Endothelial cell of umbilical vein (primary cell): ENCODE measurements around the gene NR3C1. TPM values are rescaled to one million over a fixed set of nuclear protein-coding genes. Genes with fewer than 3 reads are reported as not detected.

Experiments used
- BruUV-seq: library from RNA; stranded (reverse); fragments of 400-500 nt; replicated peaks from 2 replicates; lab custom pipeline; 2021; lab: Mats Ljungman, UMichigan
- CTCF ChIA-PET: fragments of 300-600, 350-600 bp; sonication (Branson Sonifier 250); formaldehyde crosslinking; loops from one replicate; lab custom pipeline; 2021; ENCODE audit warnings: antibody characterized with exemption, inconsistent platforms; lab: Charles Lee
- POLR2A ChIA-PET: fragments of 300-600, 350-600 bp; sonication (Branson Sonifier 250); formaldehyde crosslinking; loops from one replicate; lab custom pipeline; 2021; ENCODE audit warnings: antibody characterized with exemption, inconsistent platforms; lab: Charles Lee
- DNase-seq: peaks from one replicate; pipeline ENCODE4 v3.0.0-alpha.2; 2011; ENCODE audit warnings: low read depth, low spot score
- FAIRE-seq: peaks from 2 replicates; lab custom pipeline; 2011; peaks lifted over from hg19 to GRCh38; lab: Jason Lieb, UNC
- H2AFZ ChIP-seq: 2 replicates; pipeline ENCODE4 v1.6.0; 2012; ENCODE audit warnings: low read depth, low read length, control low read depth, inconsistent platforms
- H3K27ac ChIP-seq: 2 replicates; pipeline ENCODE4 v1.5.1; 2011; ENCODE audit warnings: low read depth, mild to moderate bottlenecking, control low read depth, low read length, moderate library complexity; ENCODE audit not compliant: insufficient read depth
- H3K27me3 ChIP-seq, 2 experiments: 2 replicates each; pipeline versions ENCODE4 v1.6.0 to v1.6.1; 2011; ENCODE audit warnings: low read length in 2 of 2, mixed read lengths in 1 of 2; ENCODE audit not compliant: control insufficient read depth in 2 of 2, insufficient read depth in 2 of 2
- H3K36me3 ChIP-seq, 2 experiments: 2 replicates in 1 of 2; 3 replicates in 1 of 2; pipeline ENCODE4 v1.5.1; 2011; ENCODE audit warnings: low read length in 2 of 2, mild to moderate bottlenecking in 1 of 2, moderate library complexity in 1 of 2; ENCODE audit not compliant: control insufficient read depth in 2 of 2, insufficient read depth in 2 of 2; ENCODE audit errors: extremely low read depth in 1 of 2
- H3K4me1 ChIP-seq: 3 replicates; pipeline ENCODE4 v1.5.1; 2011; ENCODE audit warnings: mild to moderate bottlenecking, low read length; ENCODE audit not compliant: control insufficient read depth, insufficient read depth; ENCODE audit errors: extremely low read depth
- H3K4me2 ChIP-seq: 2 replicates; pipeline ENCODE4 v1.6.1; 2011; ENCODE audit warnings: low read length, control low read depth, mixed read lengths; ENCODE audit not compliant: insufficient read depth
- H3K4me3 ChIP-seq, 3 experiments: fragments of 200-600 bp in 1 of 3; sonication (generic), shearing (Covaris generic) in 1 of 3; replicated peaks in 1 of 3; 2 replicates each; pipeline ENCODE4 v1.5.1; 2011 to 2016; ENCODE audit warnings: control low read depth in 3 of 3, low read length in 3 of 3, mild to moderate bottlenecking in 2 of 3, inconsistent platforms in 1 of 3, low read depth in 1 of 3, moderate library complexity in 1 of 3; ENCODE audit not compliant: insufficient read depth in 1 of 3
- H3K79me2 ChIP-seq: 2 replicates; pipeline ENCODE4 v1.6.0; 2012; ENCODE audit warnings: low read length, inconsistent platforms; ENCODE audit not compliant: control insufficient read depth, insufficient read depth
- H3K9ac ChIP-seq: replicated peaks from 2 replicates; pipeline ENCODE3; 2011; ENCODE audit warnings: low read length, control low read depth; ENCODE audit not compliant: insufficient read depth; ENCODE audit errors: extremely low read depth
- H3K9me1 ChIP-seq: replicated peaks from 3 replicates; pipeline ENCODE4 v1.6.0; 2011; ENCODE audit warnings: mild to moderate bottlenecking, low read length; ENCODE audit not compliant: control insufficient read depth, insufficient read depth; ENCODE audit errors: extremely low read depth
- H3K9me3 ChIP-seq: replicated peaks from 2 replicates; pipeline ENCODE4 v1.5.1; 2012; ENCODE audit warnings: low read length, inconsistent platforms; ENCODE audit not compliant: control insufficient read depth, insufficient read depth
- H4K20me1 ChIP-seq: replicated peaks from 2 replicates; pipeline ENCODE3; 2011; ENCODE audit warnings: mild to moderate bottlenecking, low read length; ENCODE audit not compliant: control insufficient read depth, insufficient read depth; ENCODE audit errors: extremely low read depth
- CTCF ChIP-seq, 2 donors: IDR thresholded peaks; 1 replicate in 1 of 2; 2 replicates in 1 of 2; pipeline ENCODE4 v1.5.1; 2011; ENCODE audit warnings: low read length in 2 of 2, mild to moderate bottlenecking in 2 of 2, moderate library complexity in 2 of 2, control low read depth in 1 of 2, inconsistent platforms in 1 of 2, low read depth in 1 of 2; ENCODE audit not compliant: insufficient read depth in 1 of 2; ENCODE audit errors: extremely low read depth in 1 of 2
- EZH2 ChIP-seq: IDR thresholded peaks from 2 replicates; pipeline ENCODE4 v1.6.1; 2012; ENCODE audit warnings: borderline replicate concordance, low read depth, mild to moderate bottlenecking, moderate library complexity, low read length, inconsistent platforms; ENCODE audit not compliant: severe bottlenecking
- FOS ChIP-seq: IDR thresholded peaks from 2 replicates; pipeline ENCODE4 v1.6.1; 2011; ENCODE audit warnings: mild to moderate bottlenecking, low read length, moderate library complexity, borderline replicate concordance; ENCODE audit not compliant: insufficient read depth
- GATA2 ChIP-seq: IDR thresholded peaks from 2 replicates; pipeline ENCODE4 v1.7.0; 2011; ENCODE audit warnings: low read depth, mild to moderate bottlenecking, moderate library complexity, mixed read lengths, low read length; ENCODE audit not compliant: insufficient read length, insufficient read depth
- JUN ChIP-seq: IDR thresholded peaks from 2 replicates; pipeline ENCODE4 v1.6.1; 2011; ENCODE audit warnings: borderline replicate concordance, low read depth; ENCODE audit not compliant: insufficient read length, insufficient read depth
- MAX ChIP-seq: IDR thresholded peaks from 2 replicates; pipeline ENCODE4 v1.6.1; 2011; ENCODE audit not compliant: insufficient read depth, insufficient read length
- MYC ChIP-seq: IDR thresholded peaks from one replicate; pipeline ENCODE4 v1.6.1; 2011; ENCODE audit warnings: mild to moderate bottlenecking, low read depth, low read length
- POLR2A ChIP-seq: IDR thresholded peaks from 2 replicates; pipeline ENCODE4 v1.6.1; 2012; ENCODE audit warnings: low read depth, mild to moderate bottlenecking, control low read depth, low read length
- POLR2AphosphoS5 ChIP-seq: IDR thresholded peaks from 2 replicates; pipeline ENCODE4 v1.6.1; 2012; ENCODE audit warnings: low read depth, mild to moderate bottlenecking, control low read depth, low read length, moderate library complexity; ENCODE audit not compliant: insufficient read depth
- dilution Hi-C: fragments of 300-500 bp; cut with MboI; formaldehyde crosslinking; loops from one replicate; pipeline ENCODE4 v1.15.0; 2019; ENCODE audit warnings: low sequenced_read_pairs; ENCODE audit not compliant: extremely low pct_ligation_motif_present
- intact Hi-C: fragments of 100-400 bp; cut with micrococcal nuclease; formaldehyde crosslinking; loops from one replicate; pipeline ENCODE4 v1.10.0; 2022
- polyA plus RNA-seq, 4 experiments: library from polyadenylated mRNA; depleted of rRNA in 3 of 4; stranded (reverse) in 3 of 4; unstranded in 1 of 4; fragments of >200 nt; gene quantifications; 2 replicates each; pipeline versions ENCODE4 v1.2.1 to v1.2.3, GENCODE V29; 2011 to 2012; ENCODE audit warnings: missing spikeins in 1 of 4
- total RNA-seq: library from RNA; stranded (reverse); gene quantifications from 2 replicates; pipeline ENCODE4 v1.2.3, GENCODE V29; 2021

The NR3C1 gene
- total and polyA plus RNA-seq, 2 donors (not counting 3 experiments of a cell fraction or from before 2014, with no cell fraction given): 4.1 to 17.0 TPM

- no peak overlapping the region for H3K4me3 ChIP-seq
- BruUV-seq: no TSS peak
- H2AFZ ChIP-seq: no peak overlapping the region
- H3K79me2 ChIP-seq: peaks cover 32% of the 10 kb centered on the region
- TF ChIP-seq EZH2: no peak
- H3K27me3 ChIP-seq: no peaks in the 10 kb centered on the region
- ChIA-PET CTCF (no interaction called here), POLR2A (no interaction called here)
- no peaks in the 10 kb centered on the region for H3K9me1 ChIP-seq
- H3K36me3 ChIP-seq: no peaks in the 10 kb centered on the region
- no peak overlapping the region for H3K9ac ChIP-seq
- H4K20me1 ChIP-seq: no peaks in the 10 kb centered on the region
- peaks cover 10% of the 10 kb centered on the region for H3K4me1 ChIP-seq
- no peak overlapping the region for H3K4me2 ChIP-seq
- FAIRE-seq: no peak
- DNase-seq: no peak
- H3K27ac ChIP-seq: no peak overlapping the region
- dilution Hi-C loops (no loop called here), intact Hi-C loops (no loop called here)
- no peaks in the 10 kb centered on the region for H3K9me3 ChIP-seq
Measured at GRCh38 chr5:143345671-143346440, 57.6 kb downstream of the NR3C1 start.

GRCh38 chr5:143343042-143343441 is 60.4 kb downstream of the NR3C1 start:
- no TSS peak for BruUV-seq
- no peaks in the 10 kb centered on the region for H4K20me1 ChIP-seq
- H3K9me1 ChIP-seq: no peaks in the 10 kb centered on the region
- FAIRE-seq (no peak), DNase-seq (no peak)
- no peak overlapping the region for H3K9ac ChIP-seq
- H3K27me3 ChIP-seq: no peaks in the 10 kb centered on the region
- H3K79me2 ChIP-seq: peaks cover 17% of the 10 kb centered on the region
- H3K36me3 ChIP-seq: no peaks in the 10 kb centered on the region
- TF ChIP-seq MYC: no peak
- TF ChIP-seq FOS: no peak
- no peak for TF ChIP-seq EZH2
- TF ChIP-seq POLR2A: no peak
- no peak for TF ChIP-seq CTCF (IDR thresholded peaks at IDR 0.05; ENCODE audit: extremely low read depth in 1 of 2, insufficient read depth in 1 of 2, low read depth in 1 of 2, low read length in 2 of 2)
- TF ChIP-seq MAX: no peak
- no peak for TF ChIP-seq JUN
- no peak for TF ChIP-seq POLR2AphosphoS5
- TF ChIP-seq GATA2: no peak
- H2AFZ ChIP-seq: no peak overlapping the region
- ChIA-PET CTCF (no interaction called here), POLR2A (no interaction called here)
- dilution Hi-C loops (no loop called here), intact Hi-C loops (no loop called here)
- no peak overlapping the region for H3K4me2 ChIP-seq
- H3K4me1 ChIP-seq: peaks cover 6% of the 10 kb centered on the region
- no peak overlapping the region for H3K27ac ChIP-seq
- H3K9me3 ChIP-seq: no peaks in the 10 kb centered on the region
- no peak overlapping the region for H3K4me3 ChIP-seq
